ENCODE measurements around the gene FLNB. TPM values are rescaled to one million over a fixed set of nuclear protein-coding genes. Genes with fewer than 3 reads are reported as not detected.

FLNB gene
- total RNA-seq, 4 donors from 2014 or later: 60.2 to 138 (median 96.2) TPM

DNA sequence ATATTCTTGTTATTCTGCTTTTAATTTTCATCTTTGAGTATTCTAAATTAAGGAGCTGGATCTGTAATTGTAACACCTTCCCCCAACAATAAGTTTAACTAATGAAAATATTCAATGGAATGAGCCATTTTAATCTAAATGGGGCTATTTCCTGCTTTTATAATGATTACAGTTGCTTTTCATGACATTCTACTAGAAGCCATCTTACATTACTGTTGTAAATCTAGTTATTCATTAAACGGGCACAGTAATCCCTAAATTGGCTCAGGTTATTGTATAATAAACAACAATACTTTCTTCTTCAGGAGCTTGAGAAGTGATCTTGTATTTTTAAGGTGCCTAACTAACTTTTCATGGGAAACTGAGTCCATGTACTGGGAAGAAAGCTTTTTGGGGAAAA lies 8.5 kb downstream of the FLNB start:
- peak overlapping the region in 3 of 4 donors; percentile 66 to 87 (median 85) for H3K27ac ChIP-seq
- no peak for ATAC-seq
- no peak overlapping the region for H3K4me3 ChIP-seq
- no peaks in the 10 kb centered on the region for H3K27me3 ChIP-seq
- 33 to 43% methylated on average over 1 of the region's 1 CpG for WGBS, 2 donors (ENCODE audit: low coverage in 1 of 2)
- H3K4me1 ChIP-seq: peaks cover 12 to 100% (median 46%) of the 10 kb centered on the region in 3 donors
- H3K36me3 ChIP-seq: no peaks in the 10 kb centered on the region
- no peak for TF ChIP-seq POLR2AphosphoS5 (IDR thresholded peaks at IDR 0.05)
- TF ChIP-seq CTCF (IDR thresholded peaks at IDR 0.05): no peak
- no peak for TF ChIP-seq EP300 (IDR thresholded peaks at IDR 0.05)
- no peak for TF ChIP-seq POLR2A (IDR thresholded peaks at IDR 0.05)
- H3K9me3 ChIP-seq: no peaks in the 10 kb centered on the region

- WGBS, 2 donors (ENCODE audit: low coverage in 1 of 2): 50 to 76% methylated on average over 7 to 8 of the region's 8 CpGs
- H3K27me3 ChIP-seq: no peaks in the 10 kb centered on the region
- no peaks in the 10 kb centered on the region for H3K9me3 ChIP-seq
- no peak for ATAC-seq
- no peaks in the 10 kb centered on the region for H3K36me3 ChIP-seq
- no peak overlapping the region for H3K4me3 ChIP-seq
- peaks cover 8 to 100% (median 49%) of the 10 kb centered on the region in 3 donors for H3K4me1 ChIP-seq
- H3K27ac ChIP-seq: peak overlapping the region; percentile 80 to 88 (median 86)
- TF ChIP-seq POLR2A (IDR thresholded peaks at IDR 0.05) (no peak), CTCF (IDR thresholded peaks at IDR 0.05) (no peak), POLR2AphosphoS5 (IDR thresholded peaks at IDR 0.05) (no peak), EP300 (IDR thresholded peaks at IDR 0.05) (no peak)
These were observed 10.9 kb downstream of the FLNB start for GRCh38 chr3:58018892-58019742.

GRCh38 chr3:58020783-58021071 lies 12.5 kb downstream of the FLNB start:
- WGBS, 2 donors (ENCODE audit: low coverage in 1 of 2): 32 to 42% methylated on average over 6 to 7 of the region's 7 CpGs
- peaks cover 8 to 99% (median 41%) of the 10 kb centered on the region in 3 donors for H3K4me1 ChIP-seq
- H3K4me3 ChIP-seq: no peak overlapping the region
- no peak for TF ChIP-seq EP300 (IDR thresholded peaks at IDR 0.05)
- TF ChIP-seq POLR2AphosphoS5 (IDR thresholded peaks at IDR 0.05): no peak
- TF ChIP-seq CTCF (IDR thresholded peaks at IDR 0.05): no peak
- TF ChIP-seq POLR2A (IDR thresholded peaks at IDR 0.05): no peak
- no peaks in the 10 kb centered on the region for H3K9me3 ChIP-seq
- H3K27ac ChIP-seq: peak overlapping the region; percentile 80 to 88 (median 86)
- H3K36me3 ChIP-seq: no peaks in the 10 kb centered on the region
- H3K27me3 ChIP-seq: no peaks in the 10 kb centered on the region
- ATAC-seq: peak; percentile 35

DNA sequence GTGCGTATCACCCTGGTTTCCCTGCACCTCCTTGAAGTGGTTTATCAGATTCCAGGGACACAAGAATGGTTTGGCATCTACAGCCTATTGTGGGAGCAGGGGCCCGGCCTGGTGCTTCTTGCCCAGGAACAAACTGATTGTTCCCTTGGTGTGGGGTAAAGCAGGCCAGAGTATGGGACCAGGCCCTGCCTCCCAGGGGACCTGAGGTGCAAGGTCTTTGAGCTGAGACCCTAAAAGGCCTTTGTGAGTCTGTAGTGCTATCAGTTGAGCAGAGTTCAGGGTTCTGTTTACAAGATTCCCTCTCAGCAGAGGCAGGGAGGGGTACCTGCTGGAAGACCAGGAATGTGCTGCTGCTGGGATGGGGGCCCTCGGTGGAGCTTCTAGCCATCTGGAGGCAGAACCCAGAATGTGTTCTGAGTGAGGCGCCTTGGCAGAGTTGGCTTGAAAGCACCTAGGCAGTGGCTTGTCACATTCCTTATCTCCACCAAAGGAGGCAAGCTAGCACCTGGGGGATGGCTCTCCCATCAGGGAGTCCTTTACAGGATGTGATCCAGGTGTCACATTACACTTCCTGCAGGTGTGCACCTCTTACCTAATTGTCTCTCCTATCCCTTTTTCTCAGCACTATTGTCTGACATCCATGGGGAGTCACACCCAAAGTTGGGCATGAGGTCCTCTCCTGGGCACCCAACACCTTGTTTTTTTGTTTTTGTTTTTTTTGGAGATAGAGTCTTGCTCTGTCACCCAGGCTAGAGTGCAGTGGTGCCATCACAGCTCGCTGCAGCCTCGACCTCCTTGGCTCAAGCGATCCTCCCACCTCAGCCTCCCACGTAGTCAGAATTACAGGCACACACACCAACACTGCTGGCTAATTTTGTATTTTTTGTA lies 13.1 kb downstream of the FLNB start:
- Histone ChIP-seq H3K36me3 (no peaks in the 10 kb centered on the region), H3K4me1 (peaks cover 8 to 99% (median 47%) of the 10 kb centered on the region in 3 donors), H3K9me3 (no peaks in the 10 kb centered on the region), H3K27me3 (no peaks in the 10 kb centered on the region), H3K27ac (peak overlapping the region; percentile 80 to 88 (median 86)), H3K4me3 (no peak overlapping the region)
- TF ChIP-seq POLR2AphosphoS5 (IDR thresholded peaks at IDR 0.05) (no peak), POLR2A (IDR thresholded peaks at IDR 0.05) (no peak), EP300 (IDR thresholded peaks at IDR 0.05) (no peak), CTCF (IDR thresholded peaks at IDR 0.05) (no peak)
- no peak for ATAC-seq
- WGBS, 2 donors (ENCODE audit: low coverage in 1 of 2): 71 to 76% methylated on average over 5 to 6 of the region's 8 CpGs
